Tibial nerve (tissue), 4 donors: Measurements from ENCODE around the gene GJB4. TPM values are rescaled to one million over a fixed set of nuclear protein-coding genes. Genes with fewer than 3 reads are reported as not detected.

ENCODE experiments used
- DNase-seq, 2 donors: peaks; one replicate each; pipeline ENCODE4 v3.0.0-alpha.2; 2019; ENCODE audit warnings: low spot score in 2 of 2
- H3K27ac ChIP-seq, 4 donors: fragments of 200-600 bp; sonication (generic) in 3 of 4; one replicate each; pipeline ENCODE4 v1.5.1; 2017 to 2019; ENCODE audit warnings: mild to moderate bottlenecking in 1 of 4
- H3K27me3 ChIP-seq, 2 donors: fragments of 200-600 bp; sonication (generic) in 1 of 2; one replicate each; pipeline versions ENCODE4 v1.5.1 to v1.6.0; 2017 to 2019
- H3K36me3 ChIP-seq, 3 donors: fragments of 200-600 bp; sonication (generic); one replicate each; pipeline ENCODE4 v1.5.1; 2018 to 2019
- H3K4me1 ChIP-seq, 4 donors: fragments of 200-600 bp; sonication (generic) in 3 of 4; one replicate each; pipeline ENCODE4 v1.5.1; 2017 to 2019
- H3K4me3 ChIP-seq, 4 donors: fragments of 200-600 bp; sonication (generic) in 3 of 4; one replicate each; pipeline ENCODE4 v1.5.1; 2017 to 2019; ENCODE audit warnings: mild to moderate bottlenecking in 1 of 4, moderate library complexity in 1 of 4
- H3K9me3 ChIP-seq, 4 donors: fragments of 200-600 bp; sonication (generic) in 3 of 4; one replicate each; pipeline ENCODE4 v1.5.1; 2017 to 2019
- EP300 ChIP-seq, 2 donors: sonication (generic); formaldehyde crosslinking; IDR thresholded peaks; one replicate each; pipeline ENCODE4 v1.6.1; 2017; ENCODE audit warnings: antibody characterized with exemption in 2 of 2, mild to moderate bottlenecking in 1 of 2
- POLR2A ChIP-seq, 2 donors: fragments of 450-650 bp; IDR thresholded peaks; one replicate each; pipeline ENCODE4 v1.6.1; 2017; ENCODE audit warnings: antibody characterized with exemption in 2 of 2, mild to moderate bottlenecking in 2 of 2, moderate library complexity in 2 of 2
- WGBS, 2 donors: methylation state at CpG; one replicate each; pipeline ENCODE4 v1.1.5; 2018; 5-methylcytosine and 5-hydroxymethylcytosine counted together
- total RNA-seq, 4 donors: library from RNA; depleted of rRNA; stranded (reverse); fragments of >200 nt; gene quantifications; one replicate each; pipeline ENCODE4 v1.1.0, GENCODE V29; 2016
- TF ChIP-seq, protein P1 (sequence below), 5 experiments: fragments of 200-600 bp in 3 of 5; fragments of 450-650 bp in 2 of 5; sonication (generic) in 3 of 5; IDR thresholded peaks; one replicate each; pipeline ENCODE4 v1.5.1; 2016 to 2019; ENCODE audit warnings: antibody characterized with exemption in 5 of 5, mild to moderate bottlenecking in 3 of 5, moderate library complexity in 2 of 5

GJB4 gene
- total RNA-seq: not detected

DNA sequence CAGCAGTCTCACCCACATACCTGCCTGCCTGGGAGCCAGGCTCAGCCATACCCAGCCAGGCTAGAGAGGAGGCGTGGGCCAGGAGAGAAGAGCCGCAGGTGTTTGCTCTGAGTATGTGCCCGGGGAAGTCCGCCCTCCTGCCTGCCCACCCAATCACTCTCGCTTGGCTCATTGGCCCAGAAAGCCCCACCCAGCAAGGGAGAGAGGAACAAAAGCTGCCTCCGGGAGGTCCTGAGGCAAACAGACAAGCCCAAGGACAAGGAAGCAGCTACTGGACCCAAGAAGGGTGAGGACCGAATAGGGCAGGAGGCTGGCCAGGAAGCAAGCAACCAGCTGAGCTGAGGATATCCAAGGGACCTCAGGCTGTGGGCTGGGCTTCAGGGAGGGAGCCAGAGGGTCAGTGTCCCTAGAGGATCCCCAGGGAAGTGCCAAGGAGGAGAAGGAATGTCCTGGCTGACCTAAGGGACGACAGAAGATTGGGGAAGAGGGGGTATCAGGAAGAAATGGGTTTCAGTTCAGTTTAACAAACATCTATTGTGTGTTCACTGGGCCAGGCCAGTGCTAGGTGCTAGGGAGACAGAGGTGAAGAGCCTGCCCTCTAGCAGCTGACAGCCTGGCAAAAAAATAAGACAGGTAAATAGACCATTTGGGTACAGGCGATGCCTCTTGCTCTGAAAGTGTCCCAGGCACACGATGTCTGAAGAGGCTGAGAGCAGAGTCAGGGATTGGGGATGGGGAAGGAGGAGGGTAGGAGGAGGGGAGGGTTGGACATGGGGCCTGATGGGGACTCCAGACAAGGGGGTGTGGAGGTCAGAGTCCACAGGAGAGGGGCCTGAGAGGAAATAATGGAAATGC is at the start of gene GJB4:
Gene GJB4, plus strand, starts transcription at position 238 of the 855 bp plus-strand sequence. CDS start 1,515 bp downstream, outside the sequence.
- no peaks in the 10 kb centered on the region for H3K4me1 ChIP-seq
- no peak for TF ChIP-seq EP300 (IDR thresholded peaks at IDR 0.05)
- TF ChIP-seq, protein P1, sequence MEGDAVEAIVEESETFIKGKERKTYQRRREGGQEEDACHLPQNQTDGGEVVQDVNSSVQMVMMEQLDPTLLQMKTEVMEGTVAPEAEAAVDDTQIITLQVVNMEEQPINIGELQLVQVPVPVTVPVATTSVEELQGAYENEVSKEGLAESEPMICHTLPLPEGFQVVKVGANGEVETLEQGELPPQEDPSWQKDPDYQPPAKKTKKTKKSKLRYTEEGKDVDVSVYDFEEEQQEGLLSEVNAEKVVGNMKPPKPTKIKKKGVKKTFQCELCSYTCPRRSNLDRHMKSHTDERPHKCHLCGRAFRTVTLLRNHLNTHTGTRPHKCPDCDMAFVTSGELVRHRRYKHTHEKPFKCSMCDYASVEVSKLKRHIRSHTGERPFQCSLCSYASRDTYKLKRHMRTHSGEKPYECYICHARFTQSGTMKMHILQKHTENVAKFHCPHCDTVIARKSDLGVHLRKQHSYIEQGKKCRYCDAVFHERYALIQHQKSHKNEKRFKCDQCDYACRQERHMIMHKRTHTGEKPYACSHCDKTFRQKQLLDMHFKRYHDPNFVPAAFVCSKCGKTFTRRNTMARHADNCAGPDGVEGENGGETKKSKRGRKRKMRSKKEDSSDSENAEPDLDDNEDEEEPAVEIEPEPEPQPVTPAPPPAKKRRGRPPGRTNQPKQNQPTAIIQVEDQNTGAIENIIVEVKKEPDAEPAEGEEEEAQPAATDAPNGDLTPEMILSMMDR (IDR thresholded peaks at IDR 0.05): no peak
- peaks cover 0 to under 1% (median 0%) of the 10 kb centered on the region in 4 donors for H3K9me3 ChIP-seq
- no peak for DNase-seq
- no peak within 1 kb of the TSS for H3K4me3 ChIP-seq
- H3K27me3 ChIP-seq: no peaks in the 10 kb centered on the region
- 45 to 56% methylated on average over 10 of the region's 10 CpGs for WGBS, 2 donors
- H3K27ac ChIP-seq: no peak within 1 kb of the TSS
- H3K36me3 ChIP-seq: no peaks in the 10 kb centered on the region

DNA sequence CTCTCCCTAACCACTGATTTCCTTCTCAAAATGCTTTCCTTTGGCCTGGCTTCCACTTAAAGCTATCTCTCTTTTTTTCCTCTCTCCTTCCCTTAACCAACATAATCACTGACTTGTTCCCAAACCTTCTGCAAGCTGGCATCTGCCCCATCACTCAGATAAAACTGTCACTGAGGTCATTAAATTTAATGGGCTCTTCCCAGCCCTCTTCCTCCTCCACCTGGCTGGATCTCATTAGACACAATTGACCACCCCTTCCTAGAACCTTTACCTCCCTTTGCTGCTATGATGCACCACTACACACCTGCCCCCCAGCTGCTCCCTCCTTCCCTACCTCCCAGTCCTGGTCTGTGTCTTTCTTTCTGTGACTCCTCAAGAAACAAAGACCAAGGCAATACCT is 48.7 kb upstream of the GJB4 start:
- Histone ChIP-seq H3K9me3 (no peaks in the 10 kb centered on the region), H3K36me3 (no peaks in the 10 kb centered on the region), H3K4me3 (no peak overlapping the region), H3K27ac (no peak overlapping the region), H3K4me1 (no peaks in the 10 kb centered on the region), H3K27me3 (no peaks in the 10 kb centered on the region)
- no peak for TF ChIP-seq EP300 (IDR thresholded peaks at IDR 0.05)
- TF ChIP-seq POLR2A (IDR thresholded peaks at IDR 0.05): no peak
- TF ChIP-seq, protein P1 (IDR thresholded peaks at IDR 0.05): no peak
- DNase-seq: no peak

DNA sequence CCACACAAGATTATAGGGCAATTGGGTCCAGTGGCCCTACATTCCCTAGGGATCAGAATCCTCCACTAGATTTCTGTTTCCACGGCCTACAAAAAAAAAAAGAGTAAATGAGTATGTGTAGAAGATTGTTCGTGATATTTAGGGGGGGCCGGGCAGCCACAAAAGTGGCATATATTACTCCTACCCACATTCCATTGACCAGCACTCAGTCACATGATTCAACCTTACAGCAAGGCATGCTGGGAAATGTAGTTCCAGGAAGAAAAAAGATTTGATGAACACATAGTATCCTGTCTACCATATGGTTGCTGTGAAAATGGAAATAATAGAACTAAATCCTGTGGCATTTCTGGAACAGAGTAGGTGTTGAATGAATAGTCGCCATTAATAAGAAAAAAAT is 48.1 kb upstream of the GJB4 start:
- no peak for DNase-seq
- no peak overlapping the region for H3K4me3 ChIP-seq
- 57 to 68% methylated on average over 4 of the region's 4 CpGs for WGBS, 2 donors
- H3K4me1 ChIP-seq: no peaks in the 10 kb centered on the region
- H3K27me3 ChIP-seq: no peaks in the 10 kb centered on the region
- H3K27ac ChIP-seq: no peak overlapping the region
- H3K9me3 ChIP-seq: no peaks in the 10 kb centered on the region
- TF ChIP-seq, protein P1 (IDR thresholded peaks at IDR 0.05): no peak
- TF ChIP-seq EP300 (IDR thresholded peaks at IDR 0.05) (no peak), POLR2A (IDR thresholded peaks at IDR 0.05) (no peak)
- no peaks in the 10 kb centered on the region for H3K36me3 ChIP-seq

DNA sequence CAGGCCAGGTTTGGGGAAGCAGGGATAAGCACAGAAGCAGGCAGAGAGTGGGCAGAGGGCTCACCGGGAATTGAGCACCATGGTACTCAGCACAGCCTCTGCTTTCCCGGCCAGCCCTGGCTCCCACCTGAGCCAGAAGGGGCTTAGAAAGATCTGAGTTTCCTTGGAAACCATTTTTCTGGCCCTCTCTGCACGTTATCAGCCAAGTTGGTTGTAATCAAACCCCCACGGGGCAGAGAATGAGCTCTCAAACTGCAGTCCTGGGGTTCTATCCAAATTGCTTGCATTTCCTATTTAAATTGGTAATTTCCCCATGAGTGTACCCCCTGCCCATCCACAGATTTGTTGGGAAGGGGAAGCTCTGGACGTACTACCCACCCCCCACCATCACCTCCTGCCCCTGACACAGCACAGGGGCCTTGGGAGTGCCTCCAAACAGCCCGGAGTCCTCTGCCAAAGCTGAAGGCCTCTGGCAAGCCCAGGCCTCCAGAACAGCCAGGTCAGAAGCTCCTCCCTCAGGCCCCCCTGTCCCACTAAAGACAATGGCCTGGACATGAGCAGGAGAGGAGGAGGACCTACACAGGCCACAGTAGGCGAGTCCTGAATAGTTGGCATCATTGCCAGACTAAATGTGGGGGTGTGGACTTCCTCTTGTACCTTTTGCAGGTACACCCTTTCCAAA is 47.4 kb upstream of the GJB4 start:
- DNase-seq: no peak
- no peak overlapping the region for H3K27ac ChIP-seq
- WGBS, 2 donors: 50 to 61% methylated on average over 7 of the region's 7 CpGs
- H3K27me3 ChIP-seq: no peaks in the 10 kb centered on the region
- TF ChIP-seq EP300 (IDR thresholded peaks at IDR 0.05) (no peak), POLR2A (IDR thresholded peaks at IDR 0.05) (no peak)
- TF ChIP-seq, protein P1 (IDR thresholded peaks at IDR 0.05): no peak
- no peaks in the 10 kb centered on the region for H3K9me3 ChIP-seq
- no peak overlapping the region for H3K4me3 ChIP-seq
- H3K4me1 ChIP-seq: no peaks in the 10 kb centered on the region
- H3K36me3 ChIP-seq: no peaks in the 10 kb centered on the region

DNA sequence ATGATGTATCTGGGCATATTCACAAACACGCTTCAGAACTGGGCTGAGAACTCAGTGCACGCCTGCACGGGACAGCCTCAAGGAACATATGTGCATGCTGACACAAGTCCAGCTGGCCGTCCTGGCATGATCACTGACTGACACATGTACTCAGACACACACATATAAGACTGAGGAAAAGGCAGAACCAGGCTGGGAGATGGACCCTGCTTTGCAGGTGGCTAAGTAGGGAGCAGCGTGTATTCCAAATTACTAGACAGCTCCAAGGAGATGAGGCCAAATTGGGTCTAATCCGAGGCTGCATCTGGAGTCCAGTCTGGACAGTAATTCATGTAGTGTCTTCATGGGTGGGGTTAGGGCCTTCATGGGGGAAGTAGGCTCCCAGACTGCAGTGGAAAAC is 46.1 kb upstream of the GJB4 start:
- H3K27me3 ChIP-seq: no peaks in the 10 kb centered on the region
- DNase-seq: no peak
- TF ChIP-seq, protein P1 (IDR thresholded peaks at IDR 0.05): no peak
- TF ChIP-seq EP300 (IDR thresholded peaks at IDR 0.05) (no peak), POLR2A (IDR thresholded peaks at IDR 0.05) (no peak)

More for the DNA sequence above, 46.1 kb upstream of the GJB4 start:
- no peak overlapping the region for H3K27ac ChIP-seq
- no peaks in the 10 kb centered on the region for H3K4me1 ChIP-seq
- H3K36me3 ChIP-seq: no peaks in the 10 kb centered on the region
- no peak overlapping the region for H3K4me3 ChIP-seq
- WGBS, 2 donors: 70 to 75% methylated on average over 6 of the region's 6 CpGs
- H3K9me3 ChIP-seq: no peaks in the 10 kb centered on the region
